GM12878 (cell line): ENCODE results near the gene RUFY2. TPM values are rescaled to one million over a fixed set of nuclear protein-coding genes. Genes with fewer than 3 reads are reported as not detected.

Experiments
- ATAC-seq: fragments of 200-7000 bp; cut with Tn5 transposase; 3 replicates; pipeline ENCODE4 v1.9.1; 2020; ENCODE audit warnings: mild to moderate bottlenecking, moderate library complexity
- BruUV-seq: library from RNA; stranded (reverse); fragments of 400-500 nt; replicated peaks from 2 replicates; lab custom pipeline; 2021; lab: Mats Ljungman, UMichigan
- CTCF ChIA-PET: fragments of 300-600 bp; sonication (Branson Sonifier 250); formaldehyde crosslinking; extraction: SDS; loops from one replicate; lab custom pipeline; 2021; ENCODE audit warnings: inconsistent platforms; lab: Yijun Ruan, JAX
- POLR2A ChIA-PET: fragments of 350-600 bp; formaldehyde crosslinking; extraction: SDS; loops from one replicate; lab custom pipeline; 2021; ENCODE audit warnings: inconsistent platforms; lab: Charles Lee
- RAD21 ChIA-PET: fragments of 300-600 bp; sonication (Branson Sonifier 250); formaldehyde crosslinking; loops from one replicate; lab custom pipeline; 2023; ENCODE audit warnings: antibody characterized with exemption; ENCODE audit not compliant: unreplicated experiment; lab: Charles Lee
- SMC1A ChIA-PET: fragments of 300-600 bp; sonication (Branson Sonifier 250); formaldehyde crosslinking; loops from one replicate; lab custom pipeline; 2023; ENCODE audit not compliant: unreplicated experiment, uncharacterized antibody; lab: Charles Lee
- DNase-seq: peaks from one replicate; pipeline ENCODE4 v3.0.0-alpha.2; 2011; ENCODE audit warnings: low read depth, low spot score
- FAIRE-seq: peaks from 3 replicates; lab custom pipeline; 2011; peaks lifted over from hg19 to GRCh38; lab: Jason Lieb, UNC
- H2AFZ ChIP-seq: 2 replicates; pipeline ENCODE4 v1.6.0; 2011; ENCODE audit warnings: low read depth, low read length, control low read depth; ENCODE audit not compliant: control insufficient read depth
- H3K27ac ChIP-seq: 2 replicates; pipeline ENCODE4 v1.5.1; 2011; ENCODE audit warnings: control low read depth; ENCODE audit not compliant: control insufficient read depth, insufficient read depth
- H3K27me3 ChIP-seq, 2 experiments: replicated peaks in 1 of 2; 2 replicates each; pipeline versions ENCODE4 v1.6.0 to v1.6.1; 2011; ENCODE audit warnings: low read length in 1 of 2; ENCODE audit not compliant: control insufficient read depth in 2 of 2, insufficient read depth in 2 of 2
- H3K36me3 ChIP-seq, 2 experiments: 2 replicates each; pipeline ENCODE4 v1.5.1; 2011; ENCODE audit warnings: low read length in 1 of 2; ENCODE audit not compliant: control insufficient read depth in 2 of 2, insufficient read depth in 2 of 2
- H3K4me1 ChIP-seq: 2 replicates; pipeline ENCODE4 v1.6.1; 2011; ENCODE audit warnings: mild to moderate bottlenecking, low read length, moderate library complexity, mixed read lengths; ENCODE audit not compliant: control insufficient read depth, insufficient read depth
- H3K4me2 ChIP-seq: 2 replicates; pipeline ENCODE4 v1.6.0; 2011; ENCODE audit warnings: control low read depth; ENCODE audit not compliant: control insufficient read depth, insufficient read depth
- H3K4me3 ChIP-seq: fragments of 200-600 bp; sonication (generic); 2 replicates; pipeline ENCODE4 v1.5.1; 2016
- H3K79me2 ChIP-seq: 2 replicates; pipeline ENCODE4 v1.6.0; 2011; ENCODE audit warnings: low read length; ENCODE audit not compliant: control insufficient read depth, insufficient read depth
- H3K9ac ChIP-seq: 2 replicates; pipeline ENCODE4 v1.8.0; 2011; ENCODE audit warnings: low read length, control low read depth, mixed read lengths; ENCODE audit not compliant: control insufficient read depth, insufficient read depth
- H3K9me3 ChIP-seq: replicated peaks from 3 replicates; pipeline ENCODE4 v1.5.1; 2011; ENCODE audit warnings: mild to moderate bottlenecking, low read length; ENCODE audit not compliant: control insufficient read depth, insufficient read depth
- H4K20me1 ChIP-seq: 2 replicates; pipeline ENCODE4 v1.6.0; 2011; ENCODE audit not compliant: control insufficient read depth, insufficient read depth
- CHD2 ChIP-seq: IDR thresholded peaks from 2 replicates; pipeline ENCODE4 v1.6.1; 2011; ENCODE audit warnings: low read depth, low read length, improper control_type of control experiment, borderline replicate concordance
- IRF4 ChIP-seq: IDR thresholded peaks from 2 replicates; pipeline ENCODE4 v1.6.1; 2011; ENCODE audit warnings: low read depth, low read length
- NBN ChIP-seq: fragments of 450-650 bp; IDR thresholded peaks from 2 replicates; pipeline ENCODE4 v1.6.1; 2016
- NR2C1 ChIP-seq: fragments of 450-650 bp; IDR thresholded peaks from 2 replicates; pipeline ENCODE4 v1.6.1; 2017; ENCODE audit warnings: antibody characterized with exemption, mild to moderate bottlenecking, moderate library complexity
- RB1 ChIP-seq: fragments of 450-650 bp; formaldehyde crosslinking; IDR thresholded peaks from 2 replicates; pipeline ENCODE4 v1.6.1; 2017; ENCODE audit warnings: mild to moderate bottlenecking, borderline replicate concordance
- SMC3 ChIP-seq: IDR thresholded peaks from 2 replicates; pipeline ENCODE4 v1.6.1; 2011; ENCODE audit warnings: low read length, improper control_type of control experiment, borderline replicate concordance
- ZBED1 ChIP-seq: IDR thresholded peaks from 2 replicates; pipeline ENCODE4 v1.6.1; 2016; ENCODE audit warnings: borderline replicate concordance
- WGBS: methylation state at CpG from one replicate; pipeline ENCODE4 v1.1.6; 2016; ENCODE audit warnings: low lambda C conversion rate; ENCODE audit not compliant: insufficient replicate concordance, insufficient coverage; ENCODE audit errors: missing lambda C conversion rate; 5-methylcytosine and 5-hydroxymethylcytosine counted together
- in situ Hi-C: fragments of 300-500 bp; cut with MboI; formaldehyde crosslinking; loops from 9 replicates; pipeline ENCODE4 v1.14.3; 2018; ENCODE audit warnings: mixed read lengths
- intact Hi-C: fragments of 100-400 bp; cut with micrococcal nuclease; formaldehyde crosslinking; loops from one replicate; pipeline ENCODE4 v1.14.2; 2022; ENCODE audit not compliant: unreplicated experiment
- polyA plus RNA-seq, 11 experiments: library from polyadenylated mRNA; depleted of rRNA in 4 of 11; unstranded in 6 of 11; stranded (reverse) in 5 of 11; fragments of >200 nt; fragmentation: Nextera tagmentation in 4 of 11; fragmentation: Illumina TruSeq in 1 of 11; extraction: Ambion mirVana in 4 of 11; extraction: Trizol in 1 of 11; gene quantifications; 1 replicate in 1 of 11; 2 replicates in 10 of 11; pipeline versions ENCODE4 v1.2.1 to v1.2.3, GENCODE V29; 2011 to 2016; ENCODE audit warnings: inconsistent platforms in 2 of 11, missing spikeins in 2 of 11, low read depth in 1 of 11
- total RNA-seq, 4 experiments: library from RNA; depleted of rRNA in 3 of 4; stranded (reverse); fragments of >200 nt in 3 of 4; fragmentation: Illumina TruSeq in 1 of 4; extraction: Trizol in 1 of 4; gene quantifications; 2 replicates each; pipeline versions ENCODE4 v1.2.1 to v1.2.3, GENCODE V29; 2013 to 2021
- TF ChIP-seq, protein P1 (sequence below): fragments of 450-650 bp; formaldehyde crosslinking; IDR thresholded peaks from 2 replicates; pipeline ENCODE4 v1.4.0; 2020; ENCODE audit warnings: mild to moderate bottlenecking, moderate library complexity

RUFY2 gene
- total and polyA plus RNA-seq, 10 of the 15 experiments (the other 5 are each of a cell fraction or from before 2014, with no cell fraction given), result 1.7 to 8.4 (median 5.8) TPM

DNA sequence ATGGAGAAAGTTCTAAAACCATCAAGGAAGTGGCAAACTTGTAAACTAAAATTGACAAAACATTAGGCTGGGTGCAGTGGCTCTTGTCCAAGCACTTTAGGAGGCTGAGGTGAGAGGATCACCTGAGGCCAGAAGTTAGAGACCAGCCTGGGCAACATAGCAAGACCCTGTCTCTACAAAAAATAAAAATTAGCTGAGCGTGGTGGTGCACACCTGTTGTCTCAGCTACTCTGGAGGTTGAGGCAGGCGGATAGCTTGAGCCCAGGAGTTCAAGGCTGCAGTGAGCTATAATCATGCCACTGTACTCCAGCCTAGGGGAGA is 104.6 kb downstream of the RUFY2 start:
- RAD21 ChIA-PET, result interaction anchor here (0.6 to 7.0 kb wide), 16 partner anchors 25 to 514 kb away, joined by 3 to 160 read pairs (median 4); no protein-coding TSS in a partner anchor
- in situ Hi-C loops, result loop anchor here (5.0 kb wide), 1 partner anchor 450 kb away; no protein-coding TSS in a partner anchor
- Histone ChIP-seq H4K20me1 (no peaks in the 10 kb centered on the region), H3K4me2 (no peak overlapping the region), H3K4me3 (no peak overlapping the region), H3K27ac (no peak overlapping the region), H3K36me3 (no peaks in the 10 kb centered on the region), H3K4me1 (peaks cover 16% of the 10 kb centered on the region), H3K27me3 (no peaks in the 10 kb centered on the region), H3K9ac (no peak overlapping the region), H3K9me3 (no peaks in the 10 kb centered on the region), H3K79me2 (no peaks in the 10 kb centered on the region), H2AFZ (peak overlapping the region; percentile 13; the same call in 1 of the 2 replicates)
- POLR2A ChIA-PET, result interaction anchor here (0.6 to 1.4 kb wide), 3 partner anchors 12 to 93 kb away, joined by 3 to 6 read pairs (median 3); no protein-coding TSS in a partner anchor
- BruUV-seq, result no TSS peak
- DNase-seq, result no peak
- CTCF ChIA-PET, result interaction anchor here (0.6 to 6.5 kb wide), 41 partner anchors 8 to 524 kb away, joined by 3 to 267 read pairs (median 5); partner anchors contain the start of genes HNRNPH3 and PBLD
- WGBS, result 0% methylated on average over 2 of the region's 2 CpGs
- ATAC-seq, result peak; percentile 23
- no peak for TF ChIP-seq ZBED1
- 0 out of 2 replicates have a peak, but pooled peaks have one; percentile 0 for TF ChIP-seq NBN
- SMC1A ChIA-PET, result interaction anchor here (0.7 to 6.1 kb wide), 25 partner anchors 8 to 1146 kb away, joined by 3 to 159 read pairs (median 5); partner anchors contain the start of gene CTNNA3
- no peak for FAIRE-seq
- intact Hi-C loops, result loop anchor here (1.0 to 5.0 kb wide), 5 partner anchors 90 to 514 kb away; no protein-coding TSS in a partner anchor

DNA sequence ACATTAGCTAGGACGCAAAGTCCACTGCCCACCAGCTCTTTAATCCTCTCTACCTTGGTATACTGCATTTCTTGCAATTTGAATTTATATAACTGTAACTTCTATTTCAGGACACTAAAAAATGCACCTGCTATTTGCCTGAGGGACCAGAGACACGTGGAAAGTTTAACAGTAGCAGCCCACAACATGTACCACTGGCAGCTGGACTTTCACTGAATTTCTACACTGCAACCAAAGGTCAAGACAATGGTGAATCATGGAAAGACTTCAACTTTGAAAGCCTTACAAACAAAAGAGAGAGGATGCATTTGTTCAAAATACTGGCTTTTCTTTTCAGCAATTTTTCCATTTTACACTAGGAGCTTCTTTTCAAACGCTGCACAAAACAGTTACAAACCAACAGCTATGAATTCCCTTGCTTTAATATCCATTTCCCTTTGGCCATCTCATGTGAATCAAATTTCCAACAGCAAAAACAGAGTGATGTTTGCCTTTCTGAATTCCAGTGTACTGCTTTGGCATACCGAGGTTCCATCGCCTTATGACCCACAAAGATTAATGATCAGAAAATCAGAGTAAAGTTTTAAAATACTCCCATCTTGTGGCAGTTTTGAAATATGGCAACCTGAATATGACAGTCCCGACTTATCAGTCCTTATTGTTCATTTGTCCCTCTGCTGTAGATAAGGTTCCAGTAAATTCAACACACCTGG is 105.1 kb downstream of the RUFY2 start:
- ChIA-PET POLR2A (interaction anchor here (0.6 to 1.4 kb wide), 4 partner anchors 12 to 93 kb away, joined by 3 to 6 read pairs (median 3); no protein-coding TSS in a partner anchor), CTCF (interaction anchor here (0.6 to 6.5 kb wide), 62 partner anchors 9 to 900 kb away, joined by 3 to 267 read pairs (median 4); partner anchors contain the start of genes HNRNPH3 and PBLD), RAD21 (interaction anchor here (0.8 to 7.0 kb wide), 20 partner anchors 12 to 514 kb away, joined by 3 to 160 read pairs (median 4); partner anchors contain the start of genes HNRNPH3 and PBLD), SMC1A (interaction anchor here (0.8 to 6.1 kb wide), 36 partner anchors 9 to 605 kb away, joined by 3 to 159 read pairs (median 4); partner anchors contain the start of genes ATOH7, CTNNA3, HNRNPH3 and MYPN)
- Histone ChIP-seq H3K4me1 (peaks cover 16% of the 10 kb centered on the region), H3K4me2 (no peak overlapping the region), H3K36me3 (no peaks in the 10 kb centered on the region), H3K27me3 (no peaks in the 10 kb centered on the region), H3K9me3 (no peaks in the 10 kb centered on the region), H4K20me1 (no peaks in the 10 kb centered on the region), H3K79me2 (no peaks in the 10 kb centered on the region), H3K4me3 (no peak overlapping the region), H2AFZ (peak overlapping the region; percentile 13; the same call in 1 of the 2 replicates), H3K9ac (no peak overlapping the region), H3K27ac (no peak overlapping the region)
- FAIRE-seq (peak; percentile 23), DNase-seq (peak; percentile 41), ATAC-seq (peak; percentile 84)
- no TSS peak for BruUV-seq
- intact Hi-C loops, result loop anchor here (1.0 to 5.0 kb wide), 5 partner anchors 90 to 514 kb away; no protein-coding TSS in a partner anchor
- in situ Hi-C loops, result loop anchor here (5.0 kb wide), 1 partner anchor 450 kb away; no protein-coding TSS in a partner anchor
- 38% methylated on average over 6 of the region's 6 CpGs for WGBS
- TF ChIP-seq RB1 (no peak), SMC3 (peak; percentile 60; the same call in 1 of the 2 replicates), NBN (0 out of 2 replicates have a peak, but pooled peaks have one; percentile 20), CHD2 (0 out of 2 replicates have a peak, but pooled peaks have one; percentile 16), IRF4 (no peak), NR2C1 (0 out of 2 replicates have a peak, but pooled peaks have one; percentile 9)
- TF ChIP-seq, protein P1, sequence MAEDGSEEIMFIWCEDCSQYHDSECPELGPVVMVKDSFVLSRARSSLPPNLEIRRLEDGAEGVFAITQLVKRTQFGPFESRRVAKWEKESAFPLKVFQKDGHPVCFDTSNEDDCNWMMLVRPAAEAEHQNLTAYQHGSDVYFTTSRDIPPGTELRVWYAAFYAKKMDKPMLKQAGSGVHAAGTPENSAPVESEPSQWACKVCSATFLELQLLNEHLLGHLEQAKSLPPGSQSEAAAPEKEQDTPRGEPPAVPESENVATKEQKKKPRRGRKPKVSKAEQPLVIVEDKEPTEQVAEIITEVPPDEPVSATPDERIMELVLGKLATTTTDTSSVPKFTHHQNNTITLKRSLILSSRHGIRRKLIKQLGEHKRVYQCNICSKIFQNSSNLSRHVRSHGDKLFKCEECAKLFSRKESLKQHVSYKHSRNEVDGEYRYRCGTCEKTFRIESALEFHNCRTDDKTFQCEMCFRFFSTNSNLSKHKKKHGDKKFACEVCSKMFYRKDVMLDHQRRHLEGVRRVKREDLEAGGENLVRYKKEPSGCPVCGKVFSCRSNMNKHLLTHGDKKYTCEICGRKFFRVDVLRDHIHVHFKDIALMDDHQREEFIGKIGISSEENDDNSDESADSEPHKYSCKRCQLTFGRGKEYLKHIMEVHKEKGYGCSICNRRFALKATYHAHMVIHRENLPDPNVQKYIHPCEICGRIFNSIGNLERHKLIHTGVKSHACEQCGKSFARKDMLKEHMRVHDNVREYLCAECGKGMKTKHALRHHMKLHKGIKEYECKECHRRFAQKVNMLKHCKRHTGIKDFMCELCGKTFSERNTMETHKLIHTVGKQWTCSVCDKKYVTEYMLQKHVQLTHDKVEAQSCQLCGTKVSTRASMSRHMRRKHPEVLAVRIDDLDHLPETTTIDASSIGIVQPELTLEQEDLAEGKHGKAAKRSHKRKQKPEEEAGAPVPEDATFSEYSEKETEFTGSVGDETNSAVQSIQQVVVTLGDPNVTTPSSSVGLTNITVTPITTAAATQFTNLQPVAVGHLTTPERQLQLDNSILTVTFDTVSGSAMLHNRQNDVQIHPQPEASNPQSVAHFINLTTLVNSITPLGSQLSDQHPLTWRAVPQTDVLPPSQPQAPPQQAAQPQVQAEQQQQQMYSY (CRISPR knock-in tag), result no peak
